Ascending aorta (tissue), 2 donors: ENCODE measurements around the gene KCNIP3. TPM values are rescaled to one million over a fixed set of nuclear protein-coding genes. Genes with fewer than 3 reads are reported as not detected.

Experiments
- DNase-seq, 2 donors: peaks; one replicate each; pipeline ENCODE4 v3.0.0-alpha.2; 2019; ENCODE audit warnings: low spot score in 2 of 2
- H3K27ac ChIP-seq, 2 donors: fragments of 200-600 bp; sonication (generic); one replicate each; pipeline ENCODE4 v1.5.1; 2016 to 2017; ENCODE audit warnings: mild to moderate bottlenecking in 1 of 2
- H3K27me3 ChIP-seq: fragments of 200-600 bp; sonication (generic); one replicate; pipeline ENCODE4 v1.5.1; 2017
- H3K36me3 ChIP-seq, 2 donors: fragments of 200-600 bp; sonication (generic); one replicate each; pipeline ENCODE4 v1.5.1; 2016
- H3K4me1 ChIP-seq, 2 donors: fragments of 200-600 bp; sonication (generic); one replicate each; pipeline ENCODE4 v1.5.1; 2016 to 2017; ENCODE audit warnings: mild to moderate bottlenecking in 1 of 2
- H3K4me3 ChIP-seq, 2 donors: fragments of 200-600 bp; sonication (generic); one replicate each; pipeline ENCODE4 v1.5.1; 2016 to 2017; ENCODE audit warnings: mild to moderate bottlenecking in 1 of 2
- H3K9me3 ChIP-seq, 2 donors: fragments of 200-600 bp; sonication (generic); one replicate each; pipeline ENCODE4 v1.5.1; 2016
- intact Hi-C: fragments of 100-400 bp; cut with DNase I; formaldehyde crosslinking; loops from one replicate; pipeline ENCODE4 v1.15.1; 2023
- total RNA-seq: library from RNA; depleted of rRNA; stranded (reverse); fragments of >200 nt; gene quantifications from one replicate; pipeline ENCODE4 v1.1.0, GENCODE V29; 2016
- TF ChIP-seq, protein P1 (sequence below), 3 experiments: fragments of 200-600 bp in 2 of 3; fragments of 450-650 bp in 1 of 3; sonication (generic) in 2 of 3; IDR thresholded peaks; one replicate each; pipeline ENCODE4 v1.5.1; 2016 to 2019; ENCODE audit warnings: antibody characterized with exemption in 3 of 3, mild to moderate bottlenecking in 1 of 3, moderate library complexity in 1 of 3

The KCNIP3 gene
- total RNA-seq, 1 donor from 2014 or later, result 5.2 TPM

DNA sequence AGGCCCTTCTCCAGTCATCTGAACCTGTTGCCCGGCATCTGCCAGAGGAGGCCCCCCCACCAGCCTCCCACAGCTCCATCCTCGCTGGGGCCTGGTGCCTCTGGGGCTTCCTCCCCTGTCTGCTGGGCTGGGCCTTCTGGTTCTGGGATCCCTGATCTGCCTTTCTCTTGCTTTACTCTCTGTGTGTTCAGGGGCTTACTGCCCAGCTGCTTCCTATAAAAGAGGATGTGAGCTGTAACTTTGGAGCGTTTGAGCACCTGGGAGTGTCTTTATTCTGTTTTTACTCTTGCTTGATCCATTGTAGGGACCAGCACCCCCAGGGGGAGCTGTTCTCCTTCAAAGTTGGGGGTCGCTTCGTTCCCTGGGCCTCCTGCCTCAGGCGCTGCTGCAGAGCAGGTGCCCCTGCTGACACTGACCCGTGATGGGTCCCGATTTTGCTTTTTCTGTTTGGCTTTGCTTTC is 82.3 kb downstream of the KCNIP3 start:
- TF ChIP-seq, protein P1, sequence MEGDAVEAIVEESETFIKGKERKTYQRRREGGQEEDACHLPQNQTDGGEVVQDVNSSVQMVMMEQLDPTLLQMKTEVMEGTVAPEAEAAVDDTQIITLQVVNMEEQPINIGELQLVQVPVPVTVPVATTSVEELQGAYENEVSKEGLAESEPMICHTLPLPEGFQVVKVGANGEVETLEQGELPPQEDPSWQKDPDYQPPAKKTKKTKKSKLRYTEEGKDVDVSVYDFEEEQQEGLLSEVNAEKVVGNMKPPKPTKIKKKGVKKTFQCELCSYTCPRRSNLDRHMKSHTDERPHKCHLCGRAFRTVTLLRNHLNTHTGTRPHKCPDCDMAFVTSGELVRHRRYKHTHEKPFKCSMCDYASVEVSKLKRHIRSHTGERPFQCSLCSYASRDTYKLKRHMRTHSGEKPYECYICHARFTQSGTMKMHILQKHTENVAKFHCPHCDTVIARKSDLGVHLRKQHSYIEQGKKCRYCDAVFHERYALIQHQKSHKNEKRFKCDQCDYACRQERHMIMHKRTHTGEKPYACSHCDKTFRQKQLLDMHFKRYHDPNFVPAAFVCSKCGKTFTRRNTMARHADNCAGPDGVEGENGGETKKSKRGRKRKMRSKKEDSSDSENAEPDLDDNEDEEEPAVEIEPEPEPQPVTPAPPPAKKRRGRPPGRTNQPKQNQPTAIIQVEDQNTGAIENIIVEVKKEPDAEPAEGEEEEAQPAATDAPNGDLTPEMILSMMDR (IDR thresholded peaks at IDR 0.05), result no peak
- Histone ChIP-seq H3K4me1 (no peaks in the 10 kb centered on the region), H3K9me3 (no peaks in the 10 kb centered on the region), H3K36me3 (peaks cover 0 to 12% of the 10 kb centered on the region in 2 donors), H3K4me3 (no peak overlapping the region), H3K27ac (no peak overlapping the region), H3K27me3 (no peaks in the 10 kb centered on the region)
- peak in 1 of 2 donors; percentile 39 for DNase-seq
- intact Hi-C loops, result no loop called here

DNA sequence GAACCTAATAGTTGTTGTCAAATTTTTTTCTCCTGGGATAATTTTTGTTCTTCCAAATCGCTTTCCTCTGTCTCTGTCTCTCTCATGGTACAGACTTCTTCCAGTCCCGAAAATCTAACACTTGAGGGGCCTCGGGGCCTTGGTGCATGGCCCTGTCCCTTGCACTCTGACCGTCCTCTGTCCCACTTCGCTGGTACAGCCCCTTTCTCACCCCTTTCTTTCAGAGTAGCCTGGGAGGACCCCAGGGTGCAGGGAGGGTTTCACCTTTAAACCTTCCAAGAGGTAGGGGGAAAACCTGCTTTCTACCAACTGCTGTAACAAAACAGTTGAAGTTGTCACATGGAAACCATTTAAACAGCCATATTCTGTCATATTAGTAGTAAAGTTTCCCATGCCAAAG is 83.1 kb downstream of the KCNIP3 start:
- TF ChIP-seq, protein P1 (IDR thresholded peaks at IDR 0.05), result no peak
- no peaks in the 10 kb centered on the region for H3K9me3 ChIP-seq
- H3K27ac ChIP-seq, result no peak overlapping the region
- no peaks in the 10 kb centered on the region for H3K4me1 ChIP-seq
- H3K4me3 ChIP-seq, result no peak overlapping the region
- no peaks in the 10 kb centered on the region for H3K27me3 ChIP-seq
- peak in 1 of 2 donors; percentile 34 for DNase-seq
- intact Hi-C loops, result no loop called here
- peaks cover 0 to 12% of the 10 kb centered on the region in 2 donors for H3K36me3 ChIP-seq

DNA sequence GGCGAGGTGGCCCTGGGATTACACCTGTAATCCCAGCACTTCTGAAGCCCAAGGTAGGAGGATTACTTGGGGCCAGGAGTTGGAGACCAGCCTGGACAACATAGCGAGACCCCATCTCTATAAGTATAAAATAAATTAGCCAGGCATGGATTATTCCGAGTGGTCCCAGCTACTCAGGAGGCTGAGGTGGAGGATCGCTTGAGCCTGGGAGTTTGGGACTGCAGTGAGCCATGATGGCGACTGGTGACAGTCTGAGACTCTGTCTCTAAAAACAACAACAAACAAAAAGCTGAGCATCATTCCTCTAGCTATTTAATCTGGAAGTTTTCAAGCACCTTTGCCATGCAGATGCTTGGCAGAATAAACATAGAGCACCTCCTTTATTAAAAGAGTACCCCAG is 83.6 kb downstream of the KCNIP3 start:
- TF ChIP-seq, protein P1 (IDR thresholded peaks at IDR 0.05), result no peak
- no peak for DNase-seq
- Histone ChIP-seq H3K27me3 (no peaks in the 10 kb centered on the region), H3K4me1 (no peaks in the 10 kb centered on the region), H3K27ac (no peak overlapping the region), H3K4me3 (no peak overlapping the region), H3K9me3 (no peaks in the 10 kb centered on the region), H3K36me3 (peaks cover 0 to 12% of the 10 kb centered on the region in 2 donors)
- intact Hi-C loops, result no loop called here

DNA sequence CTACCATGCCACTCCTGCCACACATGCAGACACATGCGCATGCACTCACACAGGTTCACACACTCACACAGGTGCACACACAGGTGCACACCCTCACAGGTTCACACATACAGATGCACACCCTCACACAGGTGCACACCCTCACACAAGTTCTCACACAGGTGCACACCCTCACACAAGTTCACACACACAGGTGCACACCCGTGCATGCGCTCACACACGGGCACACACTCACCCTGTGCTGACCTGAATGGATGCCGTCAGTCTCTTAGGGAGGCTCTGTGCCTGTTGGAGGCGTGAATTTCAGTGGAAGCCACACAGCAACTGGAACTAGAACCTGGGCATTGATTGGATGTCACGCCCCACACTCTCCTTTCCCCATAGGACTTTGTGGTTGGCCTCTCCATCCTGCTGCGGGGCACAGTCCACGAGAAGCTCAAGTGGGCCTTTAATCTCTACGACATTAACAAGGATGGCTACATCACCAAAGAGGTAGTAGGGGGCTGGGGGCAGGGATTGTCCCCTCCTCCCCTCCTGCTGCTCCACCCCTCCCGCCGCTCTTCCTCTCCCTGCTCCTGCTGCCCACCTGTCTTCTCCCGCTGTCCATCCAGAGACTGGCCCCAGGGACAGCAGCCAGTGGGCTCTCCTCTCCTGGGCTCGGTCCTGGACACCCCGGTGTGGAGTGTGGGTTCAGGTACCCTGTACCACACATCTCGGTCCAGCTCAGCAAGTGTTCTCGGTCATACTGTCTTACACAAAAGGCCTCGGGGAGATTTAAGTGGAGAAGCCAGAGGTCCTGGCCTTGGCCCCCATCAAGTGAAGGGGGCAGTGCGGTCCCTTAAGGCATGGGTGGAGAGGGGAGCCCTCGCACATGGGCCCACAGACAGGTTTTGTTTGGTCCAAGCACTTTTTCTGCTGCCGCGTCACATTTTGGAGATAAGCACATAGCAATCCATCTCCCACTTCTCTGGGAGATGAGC is 84.4 kb downstream of the KCNIP3 start:
- Histone ChIP-seq H3K4me3 (no peak overlapping the region), H3K27ac (no peak overlapping the region), H3K9me3 (no peaks in the 10 kb centered on the region), H3K4me1 (no peaks in the 10 kb centered on the region), H3K27me3 (no peaks in the 10 kb centered on the region), H3K36me3 (peaks cover 0 to 9% of the 10 kb centered on the region in 2 donors)
- DNase-seq, result peak in 1 of 2 donors; percentile 51
- TF ChIP-seq, protein P1 (IDR thresholded peaks at IDR 0.05), result no peak
- intact Hi-C loops, result no loop called here

DNA sequence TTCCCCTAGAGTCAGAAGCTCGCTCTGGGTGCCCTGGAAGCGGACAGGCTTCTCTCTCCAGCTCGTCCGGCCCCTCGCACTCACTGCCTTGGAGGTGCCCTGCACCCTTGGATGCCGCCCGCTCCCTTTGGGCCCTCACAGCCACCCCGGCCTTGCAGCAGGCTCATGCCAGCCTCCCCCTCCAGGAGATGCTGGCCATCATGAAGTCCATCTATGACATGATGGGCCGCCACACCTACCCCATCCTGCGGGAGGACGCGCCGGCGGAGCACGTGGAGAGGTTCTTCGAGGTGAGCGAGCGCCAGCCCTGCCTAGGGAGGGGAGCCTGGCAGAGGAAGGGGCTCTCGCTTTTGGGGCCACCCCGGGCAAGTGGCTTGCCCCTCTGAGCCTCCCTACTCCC is 85.0 kb downstream of the KCNIP3 start:
- Histone ChIP-seq H3K36me3 (peaks cover 0 to 2% of the 10 kb centered on the region in 2 donors), H3K9me3 (no peaks in the 10 kb centered on the region)
- intact Hi-C loops, result no loop called here

More for the DNA sequence above, 85.0 kb downstream of the KCNIP3 start:
- no peaks in the 10 kb centered on the region for H3K27me3 ChIP-seq
- DNase-seq, result peak in 1 of 2 donors; percentile 47
- TF ChIP-seq, protein P1 (IDR thresholded peaks at IDR 0.05), result no peak
- H3K27ac ChIP-seq, result no peak overlapping the region
- no peaks in the 10 kb centered on the region for H3K4me1 ChIP-seq
- no peak overlapping the region for H3K4me3 ChIP-seq
